GM12878 (cell line): ENCODE results near the gene PLEKHD1. TPM values are rescaled to one million over a fixed set of nuclear protein-coding genes. Genes with fewer than 3 reads are reported as not detected.

Experiments used
- ATAC-seq: fragments of 200-7000 bp; cut with Tn5 transposase; 3 replicates; pipeline ENCODE4 v1.9.1; 2020; ENCODE audit warnings: mild to moderate bottlenecking, moderate library complexity
- BruUV-seq: library from RNA; stranded (reverse); fragments of 400-500 nt; replicated peaks from 2 replicates; lab custom pipeline; 2021; lab: Mats Ljungman, UMichigan
- CTCF ChIA-PET: fragments of 300-600 bp; sonication (Branson Sonifier 250); formaldehyde crosslinking; extraction: SDS; loops from one replicate; lab custom pipeline; 2021; ENCODE audit warnings: inconsistent platforms; lab: Yijun Ruan, JAX
- POLR2A ChIA-PET: fragments of 350-600 bp; formaldehyde crosslinking; extraction: SDS; loops from one replicate; lab custom pipeline; 2021; ENCODE audit warnings: inconsistent platforms; lab: Charles Lee
- RAD21 ChIA-PET: fragments of 300-600 bp; sonication (Branson Sonifier 250); formaldehyde crosslinking; loops from one replicate; lab custom pipeline; 2023; ENCODE audit warnings: antibody characterized with exemption; ENCODE audit not compliant: unreplicated experiment; lab: Charles Lee
- SMC1A ChIA-PET: fragments of 300-600 bp; sonication (Branson Sonifier 250); formaldehyde crosslinking; loops from one replicate; lab custom pipeline; 2023; ENCODE audit not compliant: unreplicated experiment, uncharacterized antibody; lab: Charles Lee
- DNase-seq: peaks from one replicate; pipeline ENCODE4 v3.0.0-alpha.2; 2011; ENCODE audit warnings: low read depth, low spot score
- FAIRE-seq: peaks from 3 replicates; lab custom pipeline; 2011; peaks lifted over from hg19 to GRCh38; lab: Jason Lieb, UNC
- H2AFZ ChIP-seq: 2 replicates; pipeline ENCODE4 v1.6.0; 2011; ENCODE audit warnings: low read depth, low read length, control low read depth; ENCODE audit not compliant: control insufficient read depth
- H3K27ac ChIP-seq: 2 replicates; pipeline ENCODE4 v1.5.1; 2011; ENCODE audit warnings: control low read depth; ENCODE audit not compliant: control insufficient read depth, insufficient read depth
- H3K27me3 ChIP-seq, 2 experiments: replicated peaks in 1 of 2; 2 replicates each; pipeline versions ENCODE4 v1.6.0 to v1.6.1; 2011; ENCODE audit warnings: low read length in 1 of 2; ENCODE audit not compliant: control insufficient read depth in 2 of 2, insufficient read depth in 2 of 2
- H3K36me3 ChIP-seq, 2 experiments: 2 replicates each; pipeline ENCODE4 v1.5.1; 2011; ENCODE audit warnings: low read length in 1 of 2; ENCODE audit not compliant: control insufficient read depth in 2 of 2, insufficient read depth in 2 of 2
- H3K4me1 ChIP-seq: 2 replicates; pipeline ENCODE4 v1.6.1; 2011; ENCODE audit warnings: mild to moderate bottlenecking, low read length, moderate library complexity, mixed read lengths; ENCODE audit not compliant: control insufficient read depth, insufficient read depth
- H3K4me2 ChIP-seq: 2 replicates; pipeline ENCODE4 v1.6.0; 2011; ENCODE audit warnings: control low read depth; ENCODE audit not compliant: control insufficient read depth, insufficient read depth
- H3K4me3 ChIP-seq: fragments of 200-600 bp; sonication (generic); 2 replicates; pipeline ENCODE4 v1.5.1; 2016
- H3K79me2 ChIP-seq: 2 replicates; pipeline ENCODE4 v1.6.0; 2011; ENCODE audit warnings: low read length; ENCODE audit not compliant: control insufficient read depth, insufficient read depth
- H3K9ac ChIP-seq: 2 replicates; pipeline ENCODE4 v1.8.0; 2011; ENCODE audit warnings: low read length, control low read depth, mixed read lengths; ENCODE audit not compliant: control insufficient read depth, insufficient read depth
- H3K9me3 ChIP-seq: replicated peaks from 3 replicates; pipeline ENCODE4 v1.5.1; 2011; ENCODE audit warnings: mild to moderate bottlenecking, low read length; ENCODE audit not compliant: control insufficient read depth, insufficient read depth
- H4K20me1 ChIP-seq: 2 replicates; pipeline ENCODE4 v1.6.0; 2011; ENCODE audit not compliant: control insufficient read depth, insufficient read depth
- ATF3 ChIP-seq: IDR thresholded peaks from 2 replicates; pipeline ENCODE4 v1.6.1; 2011; ENCODE audit warnings: low read depth, mild to moderate bottlenecking, low read length, moderate library complexity, borderline replicate concordance; ENCODE audit errors: extremely low read depth
- DPF2 ChIP-seq: fragments of 450-650 bp; IDR thresholded peaks from 2 replicates; pipeline ENCODE4 v1.6.1; 2017; ENCODE audit warnings: mild to moderate bottlenecking
- EZH2 ChIP-seq: IDR thresholded peaks from 2 replicates; pipeline ENCODE4 v1.6.1; 2012; ENCODE audit warnings: low read depth, mild to moderate bottlenecking, control low read depth, inconsistent platforms, low read length, borderline replicate concordance; ENCODE audit not compliant: control insufficient read depth
- HSF1 ChIP-seq: fragments of 150-350 bp; IDR thresholded peaks from 2 replicates; pipeline ENCODE4 v1.6.1; 2014; ENCODE audit warnings: mild to moderate bottlenecking, low read depth, low read length
- LARP7 ChIP-seq: fragments of 450-650 bp; IDR thresholded peaks from 2 replicates; pipeline ENCODE4 v1.6.1; 2017; ENCODE audit warnings: mild to moderate bottlenecking
- MTA3 ChIP-seq: IDR thresholded peaks from 2 replicates; pipeline ENCODE4 v1.6.1; 2012; ENCODE audit warnings: low read length, inconsistent platforms, borderline replicate concordance
- NFIC ChIP-seq: IDR thresholded peaks from 2 replicates; pipeline ENCODE4 v1.6.1; 2012; ENCODE audit warnings: low read depth, mild to moderate bottlenecking, inconsistent platforms, low read length, moderate library complexity
- POLR2AphosphoS2 ChIP-seq: IDR thresholded peaks from 2 replicates; pipeline ENCODE4 v1.6.1; 2011; ENCODE audit warnings: low read depth, mild to moderate bottlenecking, low read length, improper control_type of control experiment, moderate library complexity
- RELA ChIP-seq: fragments of 450-650 bp; IDR thresholded peaks from 2 replicates; pipeline ENCODE4 v1.8.0; 2014; ENCODE audit warnings: borderline replicate concordance; ENCODE audit not compliant: partially characterized antibody
- SIN3A ChIP-seq: IDR thresholded peaks from 2 replicates; pipeline ENCODE4 v1.6.1; 2012; ENCODE audit warnings: low read depth, low read length, improper control_type of control experiment
- STAT3 ChIP-seq: IDR thresholded peaks from 2 replicates; pipeline ENCODE4 v1.6.1; 2011; ENCODE audit warnings: low read depth, low read length, improper control_type of control experiment
- YY1 ChIP-seq: IDR thresholded peaks from 2 replicates; pipeline ENCODE4 v1.6.1; 2011; ENCODE audit warnings: low read depth, mild to moderate bottlenecking, low read length
- ZNF592 ChIP-seq: fragments of 450-650 bp; IDR thresholded peaks from 2 replicates; pipeline ENCODE4 v1.6.1; 2017; ENCODE audit warnings: mild to moderate bottlenecking, moderate library complexity
- ZZZ3 ChIP-seq: IDR thresholded peaks from 2 replicates; pipeline ENCODE4 v1.6.1; 2011; ENCODE audit warnings: low read depth; ENCODE audit not compliant: control insufficient read depth, insufficient read length
- WGBS: methylation state at CpG from one replicate; pipeline ENCODE4 v1.1.6; 2016; ENCODE audit warnings: low lambda C conversion rate; ENCODE audit not compliant: insufficient replicate concordance, insufficient coverage; ENCODE audit errors: missing lambda C conversion rate; 5-methylcytosine and 5-hydroxymethylcytosine counted together
- in situ Hi-C: fragments of 300-500 bp; cut with MboI; formaldehyde crosslinking; loops from 9 replicates; pipeline ENCODE4 v1.14.3; 2018; ENCODE audit warnings: mixed read lengths
- intact Hi-C: fragments of 100-400 bp; cut with micrococcal nuclease; formaldehyde crosslinking; loops from one replicate; pipeline ENCODE4 v1.14.2; 2022; ENCODE audit not compliant: unreplicated experiment
- polyA plus RNA-seq, 11 experiments: library from polyadenylated mRNA; depleted of rRNA in 4 of 11; unstranded in 6 of 11; stranded (reverse) in 5 of 11; fragments of >200 nt; fragmentation: Nextera tagmentation in 4 of 11; fragmentation: Illumina TruSeq in 1 of 11; extraction: Ambion mirVana in 4 of 11; extraction: Trizol in 1 of 11; gene quantifications; 1 replicate in 1 of 11; 2 replicates in 10 of 11; pipeline versions ENCODE4 v1.2.1 to v1.2.3, GENCODE V29; 2011 to 2016; ENCODE audit warnings: inconsistent platforms in 2 of 11, missing spikeins in 2 of 11, low read depth in 1 of 11
- total RNA-seq, 4 experiments: library from RNA; depleted of rRNA in 3 of 4; stranded (reverse); fragments of >200 nt in 3 of 4; fragmentation: Illumina TruSeq in 1 of 4; extraction: Trizol in 1 of 4; gene quantifications; 2 replicates each; pipeline versions ENCODE4 v1.2.1 to v1.2.3, GENCODE V29; 2013 to 2021

The PLEKHD1 gene
- total and polyA plus RNA-seq, 10 of the 15 experiments (the other 5 are each of a cell fraction or from before 2014, with no cell fraction given) = 0.01 to 0.08 (median 0.04) TPM; not detected in 6

GRCh38 chr14:69468949-69469348 lies 15.6 kb upstream of the PLEKHD1 start:
- no peak overlapping the region for H3K4me3 ChIP-seq
- H3K4me1 ChIP-seq = no peaks in the 10 kb centered on the region
- intact Hi-C loops = no loop called here
- H3K27ac ChIP-seq = no peak overlapping the region
- DNase-seq = no peak
- no peaks in the 10 kb centered on the region for H4K20me1 ChIP-seq
- in situ Hi-C loops = no loop called here
- ATAC-seq = no peak
- 47% methylated on average over 2 of the region's 2 CpGs for WGBS
- no peak for FAIRE-seq
- ChIA-PET SMC1A (interaction anchor here (1.1 to 1.3 kb wide), 4 partner anchors 10 to 227 kb away, joined by 4 to 5 read pairs (median 4); no protein-coding TSS in a partner anchor), RAD21 (interaction anchor here (1.2 kb wide), 1 partner anchor 378 kb away, joined by 4 read pairs; no protein-coding TSS in a partner anchor), CTCF (interaction anchor here (1.4 kb wide), 1 partner anchor 227 kb away, joined by 6 read pairs; no protein-coding TSS in a partner anchor)
- no peaks in the 10 kb centered on the region for H3K27me3 ChIP-seq
- H3K36me3 ChIP-seq = no peaks in the 10 kb centered on the region
- no peak overlapping the region for H3K9ac ChIP-seq
- TF ChIP-seq LARP7 (no peak), ZZZ3 (no peak), ATF3 (no peak), ZNF592 (no peak), EZH2 (no peak), STAT3 (no peak), MTA3 (no peak), SIN3A (no peak), HSF1 (no peak), YY1 (no peak), DPF2 (no peak), NFIC (no peak), POLR2AphosphoS2 (no peak), RELA (no peak)
- TF ChIP-seq, all 136 proteins: peak for 0
- Histone ChIP-seq H2AFZ (no peak overlapping the region), H3K9me3 (no peaks in the 10 kb centered on the region), H3K79me2 (no peaks in the 10 kb centered on the region), H3K4me2 (no peak overlapping the region)
- POLR2A ChIA-PET = interaction anchor here (0.6 kb wide), 1 partner anchor 926 kb away, joined by 3 read pairs; no protein-coding TSS in a partner anchor
- no TSS peak for BruUV-seq
